HAP-1 (cell line): Measurements from ENCODE around the gene FAF1.
"Not testable (repeated sequence)": the region's sequence is repeated elsewhere in the genome, so short reads cannot be mapped to it uniquely, and the experiment has no call there.

Source experiments
- DNase-seq, 2 experiments: peaks; one replicate each; pipeline ENCODE4 v3.0.0-alpha.2; 2016 to 2020; ENCODE audit warnings: low spot score in 2 of 2
- H3K27me3 ChIP-seq: fragments of 250-450 bp; sonication (Bioruptor Pico); 2 replicates; pipeline ENCODE4 v1.5.1; 2020; ENCODE audit warnings: low read depth, mild to moderate bottlenecking, moderate library complexity
- H3K36me3 ChIP-seq: fragments of 250-450 bp; sonication (Bioruptor Pico); replicated peaks from 2 replicates; pipeline ENCODE4 v1.5.1; 2020; ENCODE audit warnings: mild to moderate bottlenecking
- H3K4me1 ChIP-seq: fragments of 250-450 bp; sonication (Bioruptor Pico); 2 replicates; pipeline ENCODE4 v1.5.1; 2020; ENCODE audit warnings: mild to moderate bottlenecking
- H3K4me3 ChIP-seq: fragments of 250-450 bp; sonication (Bioruptor Pico); 2 replicates; pipeline ENCODE4 v1.5.1; 2020; ENCODE audit warnings: mild to moderate bottlenecking, moderate library complexity
- H3K9me3 ChIP-seq: fragments of 250-450 bp; sonication (Bioruptor Pico); 2 replicates; pipeline ENCODE4 v1.5.1; 2020; ENCODE audit warnings: mild to moderate bottlenecking, moderate library complexity
- in situ Hi-C: fragments of 300-500 bp; cut with MboI; formaldehyde crosslinking; loops from 3 replicates; pipeline ENCODE4 v1.14.3; 2020; ENCODE audit warnings: low sequenced_read_pairs, inconsistent platforms, mixed read lengths

The FAF1 gene

GRCh38 chr1:50964863-50965262 is 4.8 kb upstream of the FAF1 start:
- no peak for DNase-seq
- Histone ChIP-seq H3K4me1 (peaks cover 16% of the 10 kb centered on the region), H3K27me3 (no peaks in the 10 kb centered on the region), H3K36me3 (no peaks in the 10 kb centered on the region), H3K4me3 (no peak overlapping the region), H3K9me3 (no peaks in the 10 kb centered on the region)
- in situ Hi-C loops: loop anchor here (10.0 kb wide), 1 partner anchor 230 kb away; no protein-coding TSS in a partner anchor

- H3K4me3 ChIP-seq: peak overlapping the region; percentile 60
- H3K4me1 ChIP-seq: peaks cover 10% of the 10 kb centered on the region
- no peaks in the 10 kb centered on the region for H3K9me3 ChIP-seq
- in situ Hi-C loops: no loop called here
- peak; percentile 28 to 52 for DNase-seq
- H3K36me3 ChIP-seq: peaks cover 9% of the 10 kb centered on the region; the same call in 1 of the 2 replicates
- no peaks in the 10 kb centered on the region for H3K27me3 ChIP-seq
These were observed 659 bp downstream of the FAF1 start for GRCh38 chr1:50959303-50959912.

GRCh38 chr1:50955116-50955515 is 5.0 kb downstream of the FAF1 start:
- Histone ChIP-seq H3K9me3 (no peaks in the 10 kb centered on the region), H3K4me3 (no peak overlapping the region), H3K4me1 (peaks cover 4% of the 10 kb centered on the region), H3K27me3 (no peaks in the 10 kb centered on the region), H3K36me3 (peaks cover 13% of the 10 kb centered on the region)
- no peak for DNase-seq
- in situ Hi-C loops: no loop called here

GRCh38 chr1:50952566-50952965 is 7.5 kb downstream of the FAF1 start:
- H3K9me3 ChIP-seq, H3K4me3 ChIP-seq, H3K4me1 ChIP-seq, H3K27me3 ChIP-seq, in situ Hi-C loops, DNase-seq: not testable (repeated sequence)
- peaks cover 13% of the 10 kb centered on the region for H3K36me3 ChIP-seq

GRCh38 chr1:50950396-50950795 is 9.7 kb downstream of the FAF1 start:
- no peaks in the 10 kb centered on the region for H3K27me3 ChIP-seq
- no peak overlapping the region for H3K4me3 ChIP-seq
- no peaks in the 10 kb centered on the region for H3K9me3 ChIP-seq
- no peaks in the 10 kb centered on the region for H3K4me1 ChIP-seq
- H3K36me3 ChIP-seq: peaks cover 10% of the 10 kb centered on the region
- no peak for DNase-seq
- in situ Hi-C loops: no loop called here

- Histone ChIP-seq H3K27me3 (no peaks in the 10 kb centered on the region), H3K9me3 (no peaks in the 10 kb centered on the region), H3K4me3 (no peak overlapping the region), H3K4me1 (no peaks in the 10 kb centered on the region), H3K36me3 (peaks cover 4% of the 10 kb centered on the region)
- in situ Hi-C loops: no loop called here
- no peak for DNase-seq
These were observed 10.6 kb downstream of the FAF1 start for GRCh38 chr1:50949286-50949982.

GRCh38 chr1:50942334-50942733 is 17.7 kb downstream of the FAF1 start:
- DNase-seq: no peak
- H3K36me3 ChIP-seq: no peaks in the 10 kb centered on the region; the same call in 1 of the 2 replicates

GRCh38 chr1:50940291-50940690 is 19.8 kb downstream of the FAF1 start:
- Histone ChIP-seq H3K9me3 (no peaks in the 10 kb centered on the region), H3K27me3 (no peaks in the 10 kb centered on the region), H3K4me1 (no peaks in the 10 kb centered on the region), H3K4me3 (no peak overlapping the region), H3K36me3 (no peaks in the 10 kb centered on the region; the same call in 1 of the 2 replicates)
- in situ Hi-C loops: no loop called here
- DNase-seq: no peak

More at GRCh38 chr1:50942334-50942733, 17.7 kb downstream of the FAF1 start:
- in situ Hi-C loops: no loop called here
- H3K9me3 ChIP-seq: no peaks in the 10 kb centered on the region
- H3K27me3 ChIP-seq: no peaks in the 10 kb centered on the region
- no peaks in the 10 kb centered on the region for H3K4me1 ChIP-seq
- H3K4me3 ChIP-seq: no peak overlapping the region

GRCh38 chr1:50936321-50936720 is 23.7 kb downstream of the FAF1 start:
- Histone ChIP-seq H3K36me3 (no peaks in the 10 kb centered on the region), H3K4me3 (no peak overlapping the region), H3K9me3 (no peaks in the 10 kb centered on the region), H3K4me1 (no peaks in the 10 kb centered on the region), H3K27me3 (no peaks in the 10 kb centered on the region)
- DNase-seq: no peak
- in situ Hi-C loops: no loop called here

GRCh38 chr1:50935276-50935675 is 24.8 kb downstream of the FAF1 start:
- in situ Hi-C loops, H3K9me3 ChIP-seq, H3K36me3 ChIP-seq, H3K4me1 ChIP-seq, DNase-seq, H3K27me3 ChIP-seq, H3K4me3 ChIP-seq: not testable (repeated sequence)

GRCh38 chr1:50934838-50935237 is 25.2 kb downstream of the FAF1 start:
- Histone ChIP-seq H3K9me3 (no peaks in the 10 kb centered on the region), H3K27me3 (no peaks in the 10 kb centered on the region), H3K4me1 (no peaks in the 10 kb centered on the region), H3K4me3 (no peak overlapping the region), H3K36me3 (no peaks in the 10 kb centered on the region)
- in situ Hi-C loops: no loop called here
- no peak for DNase-seq

- H3K27me3 ChIP-seq, DNase-seq, H3K4me3 ChIP-seq, H3K4me1 ChIP-seq, H3K9me3 ChIP-seq, in situ Hi-C loops, H3K36me3 ChIP-seq: not testable (repeated sequence)
These were observed 26.3 kb downstream of the FAF1 start for GRCh38 chr1:50933770-50934169.

GRCh38 chr1:50932043-50932442 is 28.0 kb downstream of the FAF1 start:
- H3K9me3 ChIP-seq, in situ Hi-C loops: not testable (repeated sequence)

GRCh38 chr1:50930965-50931737 is 28.9 kb downstream of the FAF1 start:
- no peak overlapping the region for H3K4me3 ChIP-seq
- DNase-seq: no peak
- H3K4me1 ChIP-seq: no peaks in the 10 kb centered on the region
- H3K9me3 ChIP-seq: no peaks in the 10 kb centered on the region
- no peaks in the 10 kb centered on the region for H3K27me3 ChIP-seq
- in situ Hi-C loops: no loop called here
- H3K36me3 ChIP-seq: no peaks in the 10 kb centered on the region

More at GRCh38 chr1:50932043-50932442, 28.0 kb downstream of the FAF1 start:
- not testable (repeated sequence) for H3K36me3 ChIP-seq, DNase-seq, H3K27me3 ChIP-seq, H3K4me1 ChIP-seq, H3K4me3 ChIP-seq
